Right lobe of liver (tissue), 4 donors: ENCODE results near the gene RPS6KL1.

Source experiments
- CTCF ChIP-seq, 4 donors: fragments of 200-600 bp in 3 of 4; fragments of 450-650 bp in 1 of 4; IDR thresholded peaks; one replicate each; pipeline versions ENCODE4 v1.5.1 to v1.8.0; 2016 to 2022; ENCODE audit warnings: antibody characterized with exemption in 4 of 4, mild to moderate bottlenecking in 2 of 4
- POLR2A ChIP-seq: fragments of 450-650 bp; IDR thresholded peaks from one replicate; pipeline ENCODE4 v1.6.1; 2017; ENCODE audit warnings: antibody characterized with exemption, mild to moderate bottlenecking
- donor health status: DM: no; HTN: no; CAD: no.
- donor health status: DM: no; HTN: no; CAD: no.
- donor health status: DM: no; HTN: yes; CAD: no.

GRCh38 chr14:74921987-74922751 is 891 bp downstream of the RPS6KL1 start:
- TF ChIP-seq CTCF (IDR thresholded peaks at IDR 0.05), result no peak
- TF ChIP-seq POLR2A, result no peak
